Upper lobe of left lung (tissue), 4 donors: ENCODE measurements around the gene GALNT10.

Source experiments
- CTCF ChIP-seq, 6 experiments: fragments of 450-650 bp in 4 of 6; fragments of 200-600 bp in 2 of 6; sonication (generic) in 2 of 6; IDR thresholded peaks; one replicate each; pipeline ENCODE4 v1.5.1; 2016 to 2019; ENCODE audit warnings: antibody characterized with exemption in 6 of 6
- POLR2A ChIP-seq, 4 donors: fragments of 450-650 bp; IDR thresholded peaks; one replicate each; pipeline ENCODE4 v1.5.1; 2016 to 2017; ENCODE audit warnings: antibody characterized with exemption in 4 of 4, mild to moderate bottlenecking in 2 of 4

- TF ChIP-seq CTCF (IDR thresholded peaks at IDR 0.05): no peak
- no peak for TF ChIP-seq POLR2A (IDR thresholded peaks at IDR 0.05)
Measured at GRCh38 chr5:154269414-154269813, 78.9 kb downstream of the GALNT10 start.
